Forelimb muscle (tissue), 1 donor: ENCODE measurements around the gene TCERG1L. TPM values are rescaled to one million over a fixed set of nuclear protein-coding genes. Genes with fewer than 3 reads are reported as not detected.

Experiments
- DNase-seq: peaks from one replicate; pipeline ENCODE4 v3.0.0-alpha.2; 2013; ENCODE audit warnings: low read depth
- polyA plus RNA-seq: library from polyadenylated mRNA; unstranded; fragments of 120-200 nt; gene quantifications from one replicate; pipeline ENCODE4 v1.2.1, GENCODE V29; 2013; ENCODE audit not compliant: insufficient read length

Gene TCERG1L
- polyA plus RNA-seq, 1 donor = 0.22 TPM

DNA sequence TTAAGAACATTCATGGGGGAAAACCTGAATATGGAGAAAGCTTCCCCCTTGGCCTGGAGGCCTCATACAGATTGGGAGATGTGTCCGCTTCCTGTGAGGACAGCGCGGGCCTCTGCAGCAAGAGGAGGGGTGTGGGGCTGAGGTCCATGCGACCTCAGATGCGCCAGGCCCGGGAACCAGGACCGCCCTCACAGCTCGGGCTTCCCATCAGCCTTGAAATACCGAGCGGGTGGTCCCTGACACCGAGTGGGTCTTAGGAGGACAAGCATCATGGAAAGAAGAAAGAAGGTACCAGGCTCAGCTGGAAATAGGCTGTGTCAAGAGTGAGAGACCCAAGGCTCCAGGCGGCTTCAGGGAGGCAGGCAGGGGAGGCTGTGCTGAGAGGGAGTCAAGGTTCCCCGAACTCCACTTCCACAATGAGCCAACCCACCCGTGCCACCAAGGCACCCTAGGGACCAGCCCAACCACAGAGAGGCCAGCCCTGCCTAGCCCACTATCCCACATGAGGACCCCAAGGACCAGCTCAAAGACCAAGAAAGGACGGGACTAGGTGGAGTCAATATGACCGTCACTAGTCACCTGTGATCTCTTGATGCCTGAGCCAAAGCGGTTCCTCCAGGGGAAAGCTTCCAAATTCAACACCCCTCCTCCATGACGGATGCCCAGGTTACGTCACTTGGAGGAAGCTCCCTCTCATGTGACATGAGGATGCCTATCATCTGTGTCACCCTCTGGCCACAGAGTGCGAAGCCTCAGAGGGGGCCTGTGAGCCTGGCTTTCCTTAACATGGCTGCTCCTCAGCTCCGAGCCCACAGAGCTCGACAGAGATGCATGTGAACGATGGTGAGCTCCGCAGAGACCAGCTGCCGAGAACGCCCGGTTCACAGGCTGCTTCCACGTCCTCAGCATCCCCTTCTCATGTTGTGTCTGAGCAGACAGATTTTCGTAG is 103.7 kb downstream of the TCERG1L start:
- DNase-seq = no peak

DNA sequence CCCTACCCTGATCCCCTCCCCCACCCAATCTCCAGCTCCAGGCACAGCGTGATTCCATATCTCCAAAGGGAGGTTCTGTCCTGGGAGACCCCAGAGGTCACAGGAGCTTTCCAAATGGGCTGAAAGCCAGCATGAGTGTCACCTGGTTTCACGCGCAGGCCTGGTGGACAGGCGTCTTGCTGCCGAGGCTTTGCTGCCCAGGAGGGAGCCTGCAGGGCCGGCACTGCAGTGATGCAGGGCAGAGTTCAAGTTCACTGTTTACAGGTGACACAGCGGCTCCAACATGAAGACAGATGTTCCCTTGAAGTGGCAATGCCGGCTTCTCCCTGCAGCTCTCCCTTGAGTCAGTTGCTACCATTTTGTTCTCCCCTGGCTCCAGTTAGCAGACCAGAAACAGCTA is 104.3 kb downstream of the TCERG1L start:
- DNase-seq = no peak

- DNase-seq = no peak
Observed at GRCh38 chr10:131206111-131206995, 105.2 kb downstream of the TCERG1L start.

- DNase-seq = no peak
Observed at GRCh38 chr10:131205556-131205955, 106.0 kb downstream of the TCERG1L start.

DNA sequence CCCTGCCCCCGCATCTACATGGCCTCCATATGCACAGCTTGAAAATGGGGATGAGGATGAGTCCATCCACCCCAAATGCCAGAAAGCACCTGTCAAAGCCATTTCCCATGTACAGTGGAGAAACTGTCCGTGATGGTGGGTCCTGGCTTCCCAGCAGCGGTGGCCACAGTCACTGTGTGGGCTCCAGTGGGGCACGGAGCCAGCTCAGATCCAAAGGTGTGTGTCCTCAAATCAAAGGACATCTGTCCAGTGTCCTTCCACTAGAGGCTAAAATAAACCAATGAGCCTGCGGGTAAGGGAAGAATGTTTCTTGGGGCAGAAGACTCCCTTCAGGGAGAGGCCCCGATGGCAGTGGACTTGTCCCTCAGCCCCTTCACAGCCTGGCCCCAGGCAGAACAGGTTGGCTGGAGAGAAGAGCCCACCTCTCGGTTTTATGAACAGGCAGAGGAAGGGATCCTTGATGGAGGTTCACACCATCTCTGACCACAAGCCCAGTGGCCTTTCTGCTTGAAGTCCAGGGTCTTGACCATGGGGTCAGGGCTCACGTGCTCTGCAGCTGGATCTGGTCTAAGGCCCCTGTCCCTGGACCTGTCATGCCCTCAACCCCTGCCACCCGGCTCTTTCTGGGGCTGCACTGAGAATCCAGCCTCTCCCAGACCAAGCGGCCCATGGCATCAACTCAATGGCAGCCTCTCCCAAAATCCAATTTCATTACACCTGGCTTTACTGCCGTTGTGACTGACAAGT is 106.9 kb downstream of the TCERG1L start:
- no peak for DNase-seq

GRCh38 chr10:131203456-131204357 is 107.8 kb downstream of the TCERG1L start:
- no peak for DNase-seq

DNA sequence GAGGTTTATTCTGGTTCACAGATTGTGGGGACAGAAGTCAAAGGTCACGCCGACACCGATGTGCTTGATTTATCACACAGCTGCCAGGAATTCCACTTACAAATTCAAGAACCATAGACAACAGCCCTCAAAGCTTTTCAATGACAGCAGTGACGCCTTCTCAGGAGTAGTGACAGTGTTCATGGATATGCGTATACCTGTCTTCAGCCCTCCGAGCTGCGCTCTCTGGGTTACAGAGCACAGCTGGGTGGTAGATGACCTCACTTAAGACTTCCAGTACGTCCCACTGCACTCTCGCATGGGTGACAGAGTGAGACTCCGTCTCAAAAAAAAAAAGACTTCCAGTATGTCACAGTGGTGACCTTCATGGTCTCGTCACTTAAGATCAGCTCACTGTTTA is 108.5 kb downstream of the TCERG1L start:
- DNase-seq = no peak

DNA sequence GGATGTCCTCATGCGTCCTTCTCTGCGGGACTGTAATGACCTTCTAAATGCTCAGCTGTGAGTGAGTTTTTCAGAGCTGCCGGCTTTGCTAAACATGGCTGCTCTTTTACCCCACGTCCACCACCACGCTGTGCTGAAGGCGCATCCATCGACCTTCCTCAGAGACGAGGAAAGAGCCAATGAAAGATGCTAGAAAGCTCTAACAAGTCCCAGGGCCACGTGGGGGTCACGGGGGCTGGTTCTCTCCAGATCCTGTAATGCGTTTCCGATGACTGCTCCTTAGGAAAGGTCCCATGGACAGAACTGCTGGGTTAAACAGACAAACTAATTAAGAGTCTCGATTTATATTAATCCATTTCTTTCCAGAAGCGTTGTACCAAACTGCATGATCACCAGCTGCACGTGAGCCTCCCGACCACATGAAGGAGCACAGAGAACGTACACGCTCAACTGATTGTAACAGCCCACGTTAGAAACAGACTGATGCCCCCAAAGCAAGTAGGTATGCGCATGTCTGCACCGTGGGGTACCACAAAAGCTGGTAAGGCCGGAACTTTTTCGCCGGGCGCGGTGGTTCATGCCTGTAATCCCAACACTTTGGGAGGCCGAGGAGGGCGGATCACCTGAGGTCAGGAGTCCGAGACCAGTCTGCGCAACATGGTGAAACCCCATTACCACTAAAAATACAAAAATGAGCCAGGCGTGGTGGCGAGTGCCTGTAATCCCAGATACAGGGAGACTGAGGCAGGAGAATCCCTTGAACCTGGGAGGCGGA is 109.6 kb downstream of the TCERG1L start:
- DNase-seq = no peak

GRCh38 chr10:131200856-131201470 is 110.6 kb downstream of the TCERG1L start:
- DNase-seq = no peak

- DNase-seq = no peak
Observed at GRCh38 chr10:131199646-131200045, 111.9 kb downstream of the TCERG1L start.

DNA sequence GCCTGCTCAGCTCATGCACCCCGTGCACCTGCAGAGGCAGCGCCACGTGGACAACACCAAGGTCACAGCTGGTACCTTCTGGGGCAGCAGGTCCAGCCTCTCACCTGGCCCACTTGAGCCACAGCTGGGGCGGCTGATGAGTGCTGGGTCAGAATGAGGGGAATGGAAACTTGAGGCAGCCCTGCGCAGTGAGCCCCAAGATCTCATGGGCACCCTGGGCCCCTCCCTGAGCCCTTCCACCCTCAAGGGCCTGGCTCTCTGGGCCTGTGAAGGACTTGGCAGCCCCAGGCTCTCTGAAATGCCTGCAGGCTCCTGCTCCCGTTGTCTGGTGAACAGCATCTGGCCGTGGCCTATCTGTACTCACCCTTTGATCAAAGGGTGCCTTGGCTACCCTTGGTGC is 112.7 kb downstream of the TCERG1L start:
- DNase-seq = no peak

- DNase-seq = no peak
Observed at GRCh38 chr10:131198401-131198800, 113.1 kb downstream of the TCERG1L start.

GRCh38 chr10:131196176-131196885 is 115.2 kb downstream of the TCERG1L start:
- no peak for DNase-seq

DNA sequence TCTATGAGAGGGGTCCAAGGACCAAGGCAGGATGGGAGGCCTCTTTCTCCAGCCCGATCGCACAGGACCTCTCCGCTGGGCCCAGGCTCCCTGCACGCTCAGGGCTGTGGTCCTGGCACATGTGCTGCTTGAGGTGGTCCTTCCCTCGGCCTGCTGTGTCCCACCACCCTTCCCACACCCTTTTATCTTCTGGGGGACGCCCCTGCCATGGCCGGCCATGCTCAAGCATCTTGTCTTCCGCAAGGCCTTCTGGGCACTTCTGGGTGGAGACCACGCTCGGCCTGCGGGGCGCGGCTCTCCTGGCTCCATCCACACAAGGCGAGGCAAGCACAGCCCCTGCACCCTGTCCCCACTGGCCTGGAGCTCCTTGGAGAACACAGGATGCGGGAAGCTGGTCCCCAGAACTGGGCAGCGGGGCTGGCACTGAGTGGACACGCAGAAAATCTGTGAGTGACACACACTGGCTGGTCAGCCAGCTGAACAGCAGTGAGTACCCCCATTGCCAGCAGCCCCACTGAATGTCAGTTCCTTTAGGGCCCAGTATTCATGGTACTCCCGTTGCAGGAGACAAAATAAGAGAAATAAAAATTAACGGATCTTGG is 115.9 kb downstream of the TCERG1L start:
- DNase-seq = no peak

GRCh38 chr10:131195116-131195515 is 116.4 kb downstream of the TCERG1L start:
- DNase-seq = no peak

GRCh38 chr10:131193923-131194322 is 117.6 kb downstream of the TCERG1L start:
- no peak for DNase-seq

- no peak for DNase-seq
Observed at GRCh38 chr10:131188494-131188893, 123.0 kb downstream of the TCERG1L start.

- no peak for DNase-seq
Observed at GRCh38 chr10:131187926-131188325, 123.6 kb downstream of the TCERG1L start.
